H1 (cell line): ENCODE data around the gene NUDT3.

Experiments used
- CEBPB ChIP-seq: IDR thresholded peaks from 2 replicates; pipeline ENCODE4 v1.6.1; 2012; ENCODE audit warnings: low read depth, low read length
- CTBP2 ChIP-seq: IDR thresholded peaks from 2 replicates; pipeline ENCODE4 v1.7.0; 2011; ENCODE audit warnings: borderline replicate concordance, mild to moderate bottlenecking, moderate library complexity, mixed read lengths, low read length; ENCODE audit not compliant: insufficient read depth, insufficient read length
- EGR1 ChIP-seq: IDR thresholded peaks from 2 replicates; pipeline ENCODE4 v1.6.1; 2011; ENCODE audit warnings: low read depth, low read length, borderline replicate concordance
- EP300 ChIP-seq, 2 experiments: IDR thresholded peaks; 1 replicate in 1 of 2; 2 replicates in 1 of 2; pipeline ENCODE4 v1.6.1; 2011 to 2012; ENCODE audit warnings: low read depth in 2 of 2, low read length in 2 of 2, mild to moderate bottlenecking in 2 of 2, borderline replicate concordance in 1 of 2, inconsistent platforms in 1 of 2, moderate library complexity in 1 of 2
- EZH2 ChIP-seq: fragments of 200-600 bp; sonication (generic); IDR thresholded peaks from 2 replicates; pipeline ENCODE4 v1.7.1; 2012; ENCODE audit warnings: low read depth, mild to moderate bottlenecking, moderate library complexity, low read length, inconsistent platforms; ENCODE audit not compliant: severe bottlenecking
- JUN ChIP-seq: IDR thresholded peaks from 2 replicates; pipeline ENCODE4 v1.6.1; 2011; ENCODE audit warnings: low read depth, mild to moderate bottlenecking, improper control_type of control experiment, low read length
- JUND ChIP-seq: IDR thresholded peaks from 2 replicates; pipeline ENCODE4 v1.6.1; 2011; ENCODE audit warnings: mild to moderate bottlenecking, improper control_type of control experiment, low read length
- KDM5A ChIP-seq: fragments of 200-600 bp; IDR thresholded peaks from 2 replicates; pipeline ENCODE4 v1.7.1; 2012; ENCODE audit warnings: mild to moderate bottlenecking, low read length, inconsistent platforms, mixed read lengths
- MAFK ChIP-seq: IDR thresholded peaks from 2 replicates; pipeline ENCODE4 v1.6.1; 2012; ENCODE audit warnings: low read depth, mild to moderate bottlenecking, improper control_type of control experiment, low read length
- POLR2A ChIP-seq, 2 experiments: IDR thresholded peaks; 1 replicate in 1 of 2; 2 replicates in 1 of 2; pipeline ENCODE4 v1.6.1; 2011; ENCODE audit warnings: low read depth in 2 of 2, low read length in 2 of 2, mild to moderate bottlenecking in 2 of 2; ENCODE audit errors: control extremely low read depth in 1 of 2
- SRF ChIP-seq: IDR thresholded peaks from 2 replicates; pipeline ENCODE4 v1.6.1; 2011; ENCODE audit warnings: mild to moderate bottlenecking, low read depth, low read length, moderate library complexity
- TF ChIP-seq, protein P1 (sequence below), 3 experiments: IDR thresholded peaks; 1 replicate in 2 of 3; 2 replicates in 1 of 3; pipeline versions ENCODE4 v1.5.1 to v1.6.1; 2011; ENCODE audit warnings: low read length in 3 of 3, mild to moderate bottlenecking in 3 of 3, inconsistent platforms in 2 of 3, low read depth in 1 of 3, moderate library complexity in 1 of 3; ENCODE audit not compliant: insufficient read depth in 1 of 3; ENCODE audit errors: control extremely low read depth in 1 of 3
- TF ChIP-seq, protein P2 (sequence below): IDR thresholded peaks from 2 replicates; pipeline ENCODE4 v1.6.1; 2012; ENCODE audit warnings: inconsistent platforms
- TF ChIP-seq, protein P3 (sequence below): IDR thresholded peaks from 2 replicates; pipeline ENCODE4 v1.6.1; 2012; ENCODE audit warnings: inconsistent platforms

DNA sequence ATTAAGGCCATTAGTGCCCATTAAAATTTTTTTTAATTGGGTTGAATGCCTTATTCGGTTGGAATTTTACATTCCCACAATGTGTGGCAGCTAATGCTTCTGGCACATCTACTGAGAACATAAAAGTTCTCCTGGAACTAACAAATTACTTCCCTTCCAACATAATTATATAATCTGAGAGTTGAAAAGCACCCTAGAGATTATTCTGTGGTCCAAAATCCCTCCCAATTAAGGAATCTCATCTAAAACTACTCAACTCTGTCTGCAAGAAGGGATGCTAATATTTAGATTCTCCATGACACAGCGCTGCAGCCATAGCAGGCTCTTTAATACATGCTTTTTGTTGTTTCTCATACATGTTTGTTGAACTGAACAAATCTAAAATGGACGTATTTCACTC, 4.0 kb downstream of the NUDT3 start:
- TF ChIP-seq SRF (no peak), EGR1 (no peak), EZH2 (no peak), JUND (no peak), KDM5A (no peak), CEBPB (no peak), EP300 (IDR thresholded peaks at IDR 0.05; ENCODE audit: borderline replicate concordance in 1 of 2, low read depth in 2 of 2, low read length in 2 of 2) (no peak), POLR2A (IDR thresholded peaks at IDR 0.05; ENCODE audit: control extremely low read depth in 1 of 2, low read depth in 2 of 2, low read length in 2 of 2) (no peak), MAFK (no peak), CTBP2 (no peak), JUN (no peak)
- TF ChIP-seq, protein P1, sequence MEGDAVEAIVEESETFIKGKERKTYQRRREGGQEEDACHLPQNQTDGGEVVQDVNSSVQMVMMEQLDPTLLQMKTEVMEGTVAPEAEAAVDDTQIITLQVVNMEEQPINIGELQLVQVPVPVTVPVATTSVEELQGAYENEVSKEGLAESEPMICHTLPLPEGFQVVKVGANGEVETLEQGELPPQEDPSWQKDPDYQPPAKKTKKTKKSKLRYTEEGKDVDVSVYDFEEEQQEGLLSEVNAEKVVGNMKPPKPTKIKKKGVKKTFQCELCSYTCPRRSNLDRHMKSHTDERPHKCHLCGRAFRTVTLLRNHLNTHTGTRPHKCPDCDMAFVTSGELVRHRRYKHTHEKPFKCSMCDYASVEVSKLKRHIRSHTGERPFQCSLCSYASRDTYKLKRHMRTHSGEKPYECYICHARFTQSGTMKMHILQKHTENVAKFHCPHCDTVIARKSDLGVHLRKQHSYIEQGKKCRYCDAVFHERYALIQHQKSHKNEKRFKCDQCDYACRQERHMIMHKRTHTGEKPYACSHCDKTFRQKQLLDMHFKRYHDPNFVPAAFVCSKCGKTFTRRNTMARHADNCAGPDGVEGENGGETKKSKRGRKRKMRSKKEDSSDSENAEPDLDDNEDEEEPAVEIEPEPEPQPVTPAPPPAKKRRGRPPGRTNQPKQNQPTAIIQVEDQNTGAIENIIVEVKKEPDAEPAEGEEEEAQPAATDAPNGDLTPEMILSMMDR (IDR thresholded peaks at IDR 0.05; ENCODE audit: control extremely low read depth in 1 of 3, insufficient read depth in 1 of 3, low read depth in 1 of 3, low read length in 3 of 3) = no peak
- TF ChIP-seq, protein P2, sequence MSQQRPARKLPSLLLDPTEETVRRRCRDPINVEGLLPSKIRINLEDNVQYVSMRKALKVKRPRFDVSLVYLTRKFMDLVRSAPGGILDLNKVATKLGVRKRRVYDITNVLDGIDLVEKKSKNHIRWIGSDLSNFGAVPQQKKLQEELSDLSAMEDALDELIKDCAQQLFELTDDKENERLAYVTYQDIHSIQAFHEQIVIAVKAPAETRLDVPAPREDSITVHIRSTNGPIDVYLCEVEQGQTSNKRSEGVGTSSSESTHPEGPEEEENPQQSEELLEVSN = no peak
- TF ChIP-seq, protein P3, sequence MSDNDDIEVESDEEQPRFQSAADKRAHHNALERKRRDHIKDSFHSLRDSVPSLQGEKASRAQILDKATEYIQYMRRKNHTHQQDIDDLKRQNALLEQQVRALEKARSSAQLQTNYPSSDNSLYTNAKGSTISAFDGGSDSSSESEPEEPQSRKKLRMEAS = no peak
